ENCODE measurements around the gene MRPL20.
"Not testable (repeated sequence)": the region's sequence is repeated elsewhere in the genome, so short reads cannot be mapped to it uniquely, and the experiment has no call there.

Gene MRPL20

GRCh38 chr1:1425753-1426495 lies 18.8 kb upstream of the MRPL20 start:
- no peak for DNase-seq

- no peak for DNase-seq
Observed at GRCh38 chr1:1425426-1425752, 18.3 kb upstream of the MRPL20 start.

- no peak for DNase-seq
Observed at GRCh38 chr1:1424707-1425106, 17.6 kb upstream of the MRPL20 start.

GRCh38 chr1:1423245-1423597 lies 16.1 kb upstream of the MRPL20 start:
- no peak for DNase-seq

- no peak for DNase-seq
Observed at GRCh38 chr1:1422465-1423244, 15.6 kb upstream of the MRPL20 start.

- DNase-seq, result no peak
Observed at GRCh38 chr1:1421907-1422464, 14.9 kb upstream of the MRPL20 start.

- DNase-seq, result no peak
Observed at GRCh38 chr1:1421147-1421906, 14.2 kb upstream of the MRPL20 start, which contains the start of gene ANKRD65. ANKRD65 (minus strand) TSS chr1:1421276; CDS start chr1:1421005, 271 bp downstream.

- no peak for DNase-seq
Observed at GRCh38 chr1:1420654-1421141, 13.6 kb upstream of the MRPL20 start.

- no peak for DNase-seq
Observed at GRCh38 chr1:1419813-1420653, 12.9 kb upstream of the MRPL20 start.

GRCh38 chr1:1419363-1419812 lies 12.3 kb upstream of the MRPL20 start:
- no peak for DNase-seq

- no peak for DNase-seq
Observed at GRCh38 chr1:1418464-1419362, 11.6 kb upstream of the MRPL20 start.

- DNase-seq, result not testable (repeated sequence)
Observed at GRCh38 chr1:1417825-1418463, 10.9 kb upstream of the MRPL20 start.

- DNase-seq, result not testable (repeated sequence)
Observed at GRCh38 chr1:1417396-1417795, 10.3 kb upstream of the MRPL20 start.

GRCh38 chr1:1415751-1416150 lies 8.7 kb upstream of the MRPL20 start:
- DNase-seq, result no peak

GRCh38 chr1:1412311-1412902 lies 5.3 kb upstream of the MRPL20 start:
- not testable (repeated sequence) for DNase-seq

- DNase-seq, result no peak
Observed at GRCh38 chr1:1411626-1412025, 4.5 kb upstream of the MRPL20 start.

- not testable (repeated sequence) for DNase-seq
Observed at GRCh38 chr1:1410238-1410637, 3.1 kb upstream of the MRPL20 start.

GRCh38 chr1:1407636-1408318 lies 684 bp upstream of the MRPL20 start:
- DNase-seq, result no peak

GRCh38 chr1:1406101-1406820 lies 832 bp downstream of the MRPL20 start:
- no peak for DNase-seq

Measured in activated T-cell treated with anti-CD3 and anti-CD28 coated beads for 4 hours (primary cell).